ENCODE data around the gene BCL7A. TPM values are rescaled to one million over a fixed set of nuclear protein-coding genes. Genes with fewer than 3 reads are reported as not detected.

The BCL7A gene
- total RNA-seq, 1 donor from 2014 or later: 41.4 TPM

- no peaks in the 10 kb centered on the region for H3K9me3 Mint-ChIP-seq
- H3K27me3 Mint-ChIP-seq: no peaks in the 10 kb centered on the region
- ChIA-PET POLR2A (interaction anchor here (0.6 to 2.7 kb wide), 13 partner anchors 9 to 192 kb away, joined by 3 to 12 read pairs (median 4); partner anchors contain the start of genes BCL7A, DIABLO and PSMD9), CTCF (interaction anchor here (0.9 to 3.0 kb wide), 3 partner anchors 26 to 43 kb away, joined by 4 to 13 read pairs (median 5); no protein-coding TSS in a partner anchor)
- H3K36me3 Mint-ChIP-seq (ENCODE audit: low read depth): peaks cover 14% of the 10 kb centered on the region
- intact Hi-C loops (cut with micrococcal nuclease): loop anchor here (2.0 to 5.0 kb wide), 2 partner anchors 20 to 1152 kb away; partner anchors contain the start of genes MPHOSPH9 and MTRFR
- TF ChIP-seq CTCF (IDR thresholded peaks at IDR 0.05): no peak
- ATAC-seq (ENCODE audit: low read depth): no peak
- H3K27ac Mint-ChIP-seq: peak overlapping the region; percentile 74
- H3K4me3 Mint-ChIP-seq: peak overlapping the region; percentile 86
- no peak for DNase-seq
- H3K4me1 Mint-ChIP-seq: peaks cover 68% of the 10 kb centered on the region
These were observed 58.7 kb downstream of the BCL7A start for GRCh38 chr12:122080149-122081082.

GRCh38 chr12:122081083-122081696 is 59.5 kb downstream of the BCL7A start:
- Mint-ChIP-seq H3K27ac (peak overlapping the region; percentile 74), H3K36me3 (ENCODE audit: low read depth) (peaks cover 22% of the 10 kb centered on the region), H3K4me1 (peaks cover 76% of the 10 kb centered on the region), H3K4me3 (peak overlapping the region; percentile 59), H3K9me3 (no peaks in the 10 kb centered on the region), H3K27me3 (no peaks in the 10 kb centered on the region)
- no peak for ATAC-seq (ENCODE audit: low read depth)
- no peak for TF ChIP-seq CTCF (IDR thresholded peaks at IDR 0.05)
- ChIA-PET POLR2A (interaction anchor here (0.5 to 2.7 kb wide), 13 partner anchors 10 to 694 kb away, joined by 3 to 12 read pairs (median 6); partner anchors contain the start of genes BCL7A and PSMD9), CTCF (interaction anchor here (0.9 to 3.0 kb wide), 5 partner anchors 26 to 163 kb away, joined by 4 to 13 read pairs (median 5); partner anchors contain the start of gene CFAP251)
- DNase-seq: no peak
- intact Hi-C loops (cut with micrococcal nuclease): loop anchor here (2.0 to 5.0 kb wide), 2 partner anchors 20 to 1151 kb away; partner anchors contain the start of genes MPHOSPH9 and MTRFR

GRCh38 chr12:122081697-122082221 is 60.1 kb downstream of the BCL7A start:
- POLR2A ChIA-PET: interaction anchor here (0.5 to 2.7 kb wide), 10 partner anchors 9 to 693 kb away, joined by 3 to 12 read pairs (median 6); no protein-coding TSS in a partner anchor
- peak overlapping the region; percentile 74 for H3K27ac Mint-ChIP-seq

More at GRCh38 chr12:122081697-122082221, 60.1 kb downstream of the BCL7A start:
- TF ChIP-seq CTCF (IDR thresholded peaks at IDR 0.05): no peak
- Mint-ChIP-seq H3K4me1 (peaks cover 77% of the 10 kb centered on the region), H3K36me3 (ENCODE audit: low read depth) (peaks cover 27% of the 10 kb centered on the region), H3K9me3 (no peaks in the 10 kb centered on the region), H3K27me3 (no peaks in the 10 kb centered on the region), H3K4me3 (peak overlapping the region; percentile 59)
- DNase-seq (no peak), ATAC-seq (ENCODE audit: low read depth) (peak; percentile 14)
- CTCF ChIA-PET: interaction anchor here (0.9 to 3.0 kb wide), 4 partner anchors 26 to 163 kb away, joined by 3 to 13 read pairs (median 8); partner anchors contain the start of gene CFAP251
- intact Hi-C loops (cut with micrococcal nuclease): loop anchor here (2.0 to 5.0 kb wide), 2 partner anchors 19 to 1151 kb away; partner anchors contain the start of genes MPHOSPH9 and MTRFR

Measured in activated B cell treated with CpG ODN at 0.5 μM for 24 hours (primary cell).